GM19193 (cell line): ENCODE measurements around the gene RHOU.

Experiments used
- POLR2A ChIP-seq: IDR thresholded peaks from 4 replicates; pipeline ENCODE4 v1.6.1; 2011; ENCODE audit not compliant: insufficient read depth, insufficient read length; ENCODE audit errors: extremely low read depth

RHOU gene

GRCh38 chr1:228734881-228735801 lies at the start of gene RHOU:
Gene RHOU, plus strand, starts transcription at chr1:228735479. Its CDS starts 264 bp downstream, at chr1:228735743.
- TF ChIP-seq POLR2A, result no peak

GRCh38 chr1:228687587-228687986 lies 47.7 kb upstream of the RHOU start:
- TF ChIP-seq POLR2A, result no peak

GRCh38 chr1:228689255-228689654 lies 46.0 kb upstream of the RHOU start:
- TF ChIP-seq POLR2A, result no peak

- no peak for TF ChIP-seq POLR2A
These were observed 44.1 kb upstream of the RHOU start for GRCh38 chr1:228691211-228691610.

GRCh38 chr1:228691926-228692325 lies 43.4 kb upstream of the RHOU start:
- TF ChIP-seq POLR2A, result no peak

GRCh38 chr1:228695015-228695955 lies 40.0 kb upstream of the RHOU start:
- no peak for TF ChIP-seq POLR2A

- no peak for TF ChIP-seq POLR2A
These were observed 37.9 kb upstream of the RHOU start for GRCh38 chr1:228697207-228698016.

GRCh38 chr1:228698017-228698329 lies 37.3 kb upstream of the RHOU start:
- no peak for TF ChIP-seq POLR2A

- no peak for TF ChIP-seq POLR2A
These were observed 32.8 kb upstream of the RHOU start for GRCh38 chr1:228702433-228702832.

- TF ChIP-seq POLR2A, result no peak
These were observed 29.0 kb upstream of the RHOU start for GRCh38 chr1:228706305-228706704.

- no peak for TF ChIP-seq POLR2A
These were observed 18.2 kb upstream of the RHOU start for GRCh38 chr1:228717081-228717480.

- TF ChIP-seq POLR2A, result no peak
These were observed 13.9 kb upstream of the RHOU start for GRCh38 chr1:228721407-228721806.

- TF ChIP-seq POLR2A, result no peak
These were observed 12.0 kb upstream of the RHOU start for GRCh38 chr1:228723287-228723686.

- TF ChIP-seq POLR2A, result no peak
These were observed 11.4 kb upstream of the RHOU start for GRCh38 chr1:228723921-228724320.

- TF ChIP-seq POLR2A, result no peak
These were observed 10.1 kb upstream of the RHOU start for GRCh38 chr1:228725178-228725577.
